Fibroblast of lung (primary cell): ENCODE results near the gene ZBTB40.

Source experiments
- CTCF ChIP-seq, 2 donors: IDR thresholded peaks in 1 of 2; conservative IDR thresholded peaks in 1 of 2; 1 replicate in 1 of 2; 2 replicates in 1 of 2; pipeline ENCODE4 v1.5.1; 2011 to 2012; ENCODE audit warnings: low read length in 2 of 2, control low read depth in 1 of 2, inconsistent platforms in 1 of 2, low read depth in 1 of 2, mild to moderate bottlenecking in 1 of 2
- EZH2 ChIP-seq: IDR thresholded peaks from 2 replicates; pipeline ENCODE4 v1.5.1; 2012; ENCODE audit warnings: low read length, control low read depth, mild to moderate bottlenecking; ENCODE audit errors: missing control alignments

- no peak for TF ChIP-seq CTCF (conservative IDR thresholded peaks at IDR 0.05 in 1 of 2, IDR thresholded peaks at IDR 0.05 in 1 of 2; ENCODE audit: low read depth in 1 of 2, low read length in 2 of 2)
- no peak for TF ChIP-seq EZH2
Observed at GRCh38 chr1:22473952-22474351, 22.3 kb downstream of the ZBTB40 start.
